ENCODE data around the gene ACTR2.
"Not testable (repeated sequence)": the region's sequence is repeated elsewhere in the genome, so short reads cannot be mapped to it uniquely, and the experiment has no call there.

The ACTR2 gene

GRCh38 chr2:65231892-65232477 is 4.4 kb downstream of the ACTR2 start:
- no peak overlapping the region for H3K27ac ChIP-seq
- TF ChIP-seq CTCF (conservative IDR thresholded peaks at IDR 0.05), result no peak

- no peak for TF ChIP-seq CTCF (conservative IDR thresholded peaks at IDR 0.05)
- H3K27ac ChIP-seq, result no peak overlapping the region
Observed at GRCh38 chr2:65232636-65233035, 5.0 kb downstream of the ACTR2 start.

- H3K27ac ChIP-seq, result no peak overlapping the region
- no peak for TF ChIP-seq CTCF (conservative IDR thresholded peaks at IDR 0.05)
Observed at GRCh38 chr2:65240657-65241056, 13.0 kb downstream of the ACTR2 start.

GRCh38 chr2:65244452-65244851 is 16.8 kb downstream of the ACTR2 start:
- H3K27ac ChIP-seq, result not testable (repeated sequence)

- no peak for TF ChIP-seq CTCF (conservative IDR thresholded peaks at IDR 0.05)
- H3K27ac ChIP-seq, result no peak overlapping the region
Observed at GRCh38 chr2:65252640-65253039, 25.0 kb downstream of the ACTR2 start.

- H3K27ac ChIP-seq, result no peak overlapping the region
- TF ChIP-seq CTCF (conservative IDR thresholded peaks at IDR 0.05), result no peak
Observed at GRCh38 chr2:65255356-65255755, 27.7 kb downstream of the ACTR2 start.

GRCh38 chr2:65256054-65256453 is 28.4 kb downstream of the ACTR2 start:
- H3K27ac ChIP-seq, result no peak overlapping the region
- peak; percentile 62 for TF ChIP-seq CTCF (conservative IDR thresholded peaks at IDR 0.05)

- not testable (repeated sequence) for H3K27ac ChIP-seq
Observed at GRCh38 chr2:65257866-65258265, 30.2 kb downstream of the ACTR2 start.

- H3K27ac ChIP-seq, result no peak overlapping the region
- TF ChIP-seq CTCF (conservative IDR thresholded peaks at IDR 0.05), result no peak
Observed at GRCh38 chr2:65261676-65262075, 34.0 kb downstream of the ACTR2 start.
